Glomerular visceral epithelial cell (primary cell): Measurements from ENCODE around the gene C15orf39.
A peak's percentile ranks its signal among the peaks of the same experiment; 100 is the strongest.

Experiments used
- DNase-seq: peaks from one replicate; pipeline ENCODE4 v3.0.0-alpha.2; 2016; ENCODE audit errors: extremely low spot score

C15orf39 gene

GRCh38 chr15:75172284-75172820, 29.3 kb upstream of the C15orf39 start:
- DNase-seq = peak; percentile 78

GRCh38 chr15:75174102-75174501, 27.6 kb upstream of the C15orf39 start:
- no peak for DNase-seq

GRCh38 chr15:75174729-75175128, 27.0 kb upstream of the C15orf39 start:
- DNase-seq = no peak

GRCh38 chr15:75176396-75176761, 25.3 kb upstream of the C15orf39 start:
- no peak for DNase-seq

GRCh38 chr15:75177360-75178071, 24.2 kb upstream of the C15orf39 start:
- DNase-seq = no peak

GRCh38 chr15:75178171-75178937, 23.3 kb upstream of the C15orf39 start:
- DNase-seq = no peak

- no peak for DNase-seq
These were observed 22.5 kb upstream of the C15orf39 start for GRCh38 chr15:75178938-75179745.

GRCh38 chr15:75179746-75180140, 21.9 kb upstream of the C15orf39 start:
- no peak for DNase-seq

- no peak for DNase-seq
These were observed 19.9 kb upstream of the C15orf39 start for GRCh38 chr15:75181780-75182179.

- DNase-seq = peak; percentile 31
These were observed 19.2 kb upstream of the C15orf39 start for GRCh38 chr15:75182187-75183131.

GRCh38 chr15:75185271-75186029, 16.2 kb upstream of the C15orf39 start:
- no peak for DNase-seq

- DNase-seq = no peak
These were observed 15.6 kb upstream of the C15orf39 start for GRCh38 chr15:75186044-75186443.

- DNase-seq = no peak
These were observed 13.2 kb upstream of the C15orf39 start for GRCh38 chr15:75188499-75188898.

GRCh38 chr15:75191235-75191634, 10.4 kb upstream of the C15orf39 start:
- no peak for DNase-seq

- no peak for DNase-seq
These were observed 9.4 kb upstream of the C15orf39 start for GRCh38 chr15:75192307-75192706.

- DNase-seq = no peak
These were observed 8.4 kb upstream of the C15orf39 start for GRCh38 chr15:75193272-75193671.

GRCh38 chr15:75193976-75194375, 7.7 kb upstream of the C15orf39 start:
- no peak for DNase-seq

GRCh38 chr15:75194397-75194796, 7.3 kb upstream of the C15orf39 start:
- DNase-seq = no peak

GRCh38 chr15:75195122-75195765, 6.4 kb upstream of the C15orf39 start:
- DNase-seq = no peak

- DNase-seq = no peak
These were observed 5.9 kb upstream of the C15orf39 start for GRCh38 chr15:75195766-75196241.
